A673 (cell line): Measurements from ENCODE around the gene VPS26C. TPM values are rescaled to one million over a fixed set of nuclear protein-coding genes. Genes with fewer than 3 reads are reported as not detected.
"Not testable (repeated sequence)": the region's sequence is repeated elsewhere in the genome, so short reads cannot be mapped to it uniquely, and the experiment has no call there.

Experiments used
- BruUV-seq: library from RNA; stranded (reverse); fragments of 400-500 nt; replicated peaks from 2 replicates; lab custom pipeline; 2021; lab: Mats Ljungman, UMichigan
- CTCF ChIA-PET: fragments of 300-600 bp; sonication (Branson Sonifier 250); formaldehyde crosslinking; loops from one replicate; lab custom pipeline; 2022; ENCODE audit warnings: antibody characterized with exemption; lab: Charles Lee
- POLR2A ChIA-PET: fragments of 300-600 bp; sonication (Branson Sonifier 250); formaldehyde crosslinking; loops from one replicate; lab custom pipeline; 2022; ENCODE audit warnings: antibody characterized with exemption; ENCODE audit not compliant: low non-redundant PET; lab: Charles Lee
- DNase-seq: peaks from one replicate; pipeline ENCODE4 v3.0.0-alpha.2; 2015; ENCODE audit warnings: low spot score
- H3K27ac ChIP-seq: fragments of 200-600 bp; sonication (generic); 2 replicates; pipeline ENCODE4 v1.5.1; 2016; ENCODE audit warnings: mixed run types, low read depth, mild to moderate bottlenecking, mixed read lengths, antibody characterized with exemption, low read length; ENCODE audit not compliant: poor library complexity, severe bottlenecking
- H3K27me3 ChIP-seq: fragments of 200-600 bp; sonication (generic); replicated peaks from 2 replicates; pipeline ENCODE4 v1.6.1; 2017; ENCODE audit warnings: mixed run types, low read depth, mild to moderate bottlenecking, mixed read lengths, antibody characterized with exemption, low read length; ENCODE audit not compliant: insufficient read depth, poor library complexity
- H3K36me3 ChIP-seq: fragments of 200-600 bp; sonication (generic); 2 replicates; pipeline ENCODE4 v1.6.1; 2016; ENCODE audit warnings: mixed run types, mild to moderate bottlenecking, mixed read lengths, antibody characterized with exemption, low read length; ENCODE audit not compliant: insufficient read depth, poor library complexity, severe bottlenecking
- H3K4me1 ChIP-seq: fragments of 200-600 bp; sonication (generic); 2 replicates; pipeline ENCODE4 v1.6.1; 2017; ENCODE audit warnings: mixed run types, mild to moderate bottlenecking, mixed read lengths, antibody characterized with exemption, low read length; ENCODE audit not compliant: insufficient read depth, poor library complexity, severe bottlenecking
- H3K4me3 ChIP-seq: fragments of 200-600 bp; sonication (generic); 2 replicates; pipeline ENCODE4 v1.5.1; 2016; ENCODE audit warnings: low read depth, mixed run types, mild to moderate bottlenecking, mixed read lengths, low read length; ENCODE audit not compliant: poor library complexity, severe bottlenecking
- H3K9me3 ChIP-seq: fragments of 200-600 bp; sonication (generic); 2 replicates; pipeline ENCODE4 v1.6.1; 2016; ENCODE audit warnings: mixed run types, low read depth, mild to moderate bottlenecking, mixed read lengths, antibody characterized with exemption, low read length; ENCODE audit not compliant: poor library complexity, severe bottlenecking
- EZH2 ChIP-seq: fragments of 200-600 bp; sonication (generic); IDR thresholded peaks from 2 replicates; pipeline ENCODE4 v1.6.1; 2017; ENCODE audit warnings: borderline replicate concordance, low read depth, mild to moderate bottlenecking, mixed read lengths, antibody characterized with exemption, low read length; ENCODE audit not compliant: poor library complexity, severe bottlenecking
- intact Hi-C: fragments of 100-400 bp; cut with micrococcal nuclease; formaldehyde crosslinking; loops from one replicate; pipeline ENCODE4 v1.10.0; 2022; ENCODE audit not compliant: unreplicated experiment
- total RNA-seq: library from RNA; stranded (reverse); gene quantifications from 2 replicates; pipeline ENCODE4 v1.2.3, GENCODE V29; 2021
- TF ChIP-seq, protein P1 (sequence below): fragments of 300-800, 200-600 bp; sonication (generic); conservative IDR thresholded peaks from 2 replicates; pipeline ENCODE4 v1.5.1; 2017; ENCODE audit warnings: low read depth, mild to moderate bottlenecking, antibody characterized with exemption, low read length, moderate library complexity, mixed read lengths

VPS26C gene
- total RNA-seq, 1 experiment from 2014 or later = 45.3 TPM

DNA sequence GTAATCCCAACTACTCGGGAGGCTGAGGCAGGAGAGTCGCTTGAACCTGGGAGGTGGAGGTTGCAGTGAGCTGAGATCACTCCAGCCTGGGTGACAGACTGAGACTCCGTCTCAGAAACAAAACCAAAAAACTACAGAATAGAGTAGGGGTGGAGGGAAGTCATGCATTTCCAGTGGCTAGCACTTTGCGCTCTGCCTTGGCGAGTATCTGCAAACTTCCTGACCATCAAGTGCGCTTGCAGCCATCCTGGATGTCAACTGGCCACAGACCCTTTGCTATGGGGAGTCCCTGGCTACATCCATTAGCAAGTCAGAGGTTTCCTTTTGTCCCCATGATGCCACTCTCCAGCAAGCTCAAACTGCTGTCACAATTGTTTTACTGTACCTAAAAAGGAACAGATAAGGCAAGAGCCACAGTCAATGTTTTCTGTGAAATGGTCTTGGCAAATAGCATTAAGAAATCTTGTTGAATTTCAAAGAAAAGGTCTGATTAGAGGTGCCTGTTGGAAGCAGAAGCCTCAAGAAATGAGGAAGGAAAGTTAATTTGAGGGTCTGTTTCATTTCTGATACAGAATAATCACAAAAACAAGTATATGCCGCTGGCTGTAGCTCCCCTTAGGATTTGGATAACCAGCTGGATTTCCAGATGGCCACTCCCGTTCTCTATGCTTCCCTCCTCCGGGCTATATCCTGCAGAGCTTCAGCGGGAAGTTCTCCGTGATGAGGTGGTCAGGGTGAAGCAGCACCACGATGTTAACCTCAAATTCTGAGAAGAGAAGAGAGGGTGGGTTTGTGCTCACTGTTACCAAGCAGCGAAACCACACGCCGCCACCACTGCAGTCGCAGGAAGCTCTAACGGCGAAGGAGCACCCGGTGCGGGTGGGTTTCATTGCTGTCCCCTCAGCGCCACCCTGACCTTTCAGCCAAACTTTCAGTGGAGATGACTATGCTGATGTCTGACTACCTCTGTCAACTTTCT is 42.0 kb downstream of the VPS26C start:
- peaks cover 2% of the 10 kb centered on the region for H3K4me1 ChIP-seq
- DNase-seq = no peak
- ChIA-PET POLR2A (no interaction called here), CTCF (no interaction called here)
- H3K27me3 ChIP-seq = no peaks in the 10 kb centered on the region
- no peaks in the 10 kb centered on the region for H3K9me3 ChIP-seq
- no peak for TF ChIP-seq EZH2
- TF ChIP-seq, protein P1, sequence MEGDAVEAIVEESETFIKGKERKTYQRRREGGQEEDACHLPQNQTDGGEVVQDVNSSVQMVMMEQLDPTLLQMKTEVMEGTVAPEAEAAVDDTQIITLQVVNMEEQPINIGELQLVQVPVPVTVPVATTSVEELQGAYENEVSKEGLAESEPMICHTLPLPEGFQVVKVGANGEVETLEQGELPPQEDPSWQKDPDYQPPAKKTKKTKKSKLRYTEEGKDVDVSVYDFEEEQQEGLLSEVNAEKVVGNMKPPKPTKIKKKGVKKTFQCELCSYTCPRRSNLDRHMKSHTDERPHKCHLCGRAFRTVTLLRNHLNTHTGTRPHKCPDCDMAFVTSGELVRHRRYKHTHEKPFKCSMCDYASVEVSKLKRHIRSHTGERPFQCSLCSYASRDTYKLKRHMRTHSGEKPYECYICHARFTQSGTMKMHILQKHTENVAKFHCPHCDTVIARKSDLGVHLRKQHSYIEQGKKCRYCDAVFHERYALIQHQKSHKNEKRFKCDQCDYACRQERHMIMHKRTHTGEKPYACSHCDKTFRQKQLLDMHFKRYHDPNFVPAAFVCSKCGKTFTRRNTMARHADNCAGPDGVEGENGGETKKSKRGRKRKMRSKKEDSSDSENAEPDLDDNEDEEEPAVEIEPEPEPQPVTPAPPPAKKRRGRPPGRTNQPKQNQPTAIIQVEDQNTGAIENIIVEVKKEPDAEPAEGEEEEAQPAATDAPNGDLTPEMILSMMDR = no peak
- H3K36me3 ChIP-seq = peaks cover 40% of the 10 kb centered on the region
- intact Hi-C loops = no loop called here
- H3K27ac ChIP-seq = no peak overlapping the region
- no peak overlapping the region for H3K4me3 ChIP-seq
- no TSS peak for BruUV-seq

DNA sequence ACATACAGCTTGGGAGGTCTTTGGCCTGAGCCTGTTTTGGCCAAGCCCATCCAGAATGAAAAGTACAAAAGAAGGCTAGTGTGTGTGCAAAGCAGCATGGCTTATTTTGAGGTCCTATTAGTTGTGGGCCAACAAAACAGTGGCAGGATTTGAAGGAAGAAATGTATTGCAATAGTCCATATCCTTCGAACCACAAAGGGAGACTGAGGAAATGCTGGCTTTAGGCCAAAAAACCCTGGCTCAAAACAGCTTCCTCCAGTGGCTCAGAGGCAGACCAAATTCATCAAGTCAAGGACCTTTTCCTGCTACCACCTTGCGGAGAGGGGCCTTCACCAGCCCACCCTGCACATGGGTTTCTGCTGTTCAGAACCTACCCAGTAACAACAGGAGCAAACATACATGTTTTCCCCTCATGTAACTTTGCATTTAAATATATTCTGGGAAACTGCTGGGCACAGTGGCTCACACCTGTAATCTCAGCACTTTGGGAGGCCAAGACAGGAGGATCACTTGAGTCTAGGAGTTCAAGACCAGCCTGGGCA is 43.3 kb downstream of the VPS26C start:
- H3K4me3 ChIP-seq = no peak overlapping the region
- POLR2A ChIA-PET = no interaction called here
- no peak for DNase-seq
- no peaks in the 10 kb centered on the region for H3K27me3 ChIP-seq
- BruUV-seq = TSS peak; percentile 17
- peaks cover 36% of the 10 kb centered on the region for H3K36me3 ChIP-seq
- H3K27ac ChIP-seq = no peak overlapping the region
- CTCF ChIA-PET = no interaction called here
- peaks cover 4% of the 10 kb centered on the region for H3K4me1 ChIP-seq
- no peaks in the 10 kb centered on the region for H3K9me3 ChIP-seq
- TF ChIP-seq EZH2 = no peak
- intact Hi-C loops = no loop called here

DNA sequence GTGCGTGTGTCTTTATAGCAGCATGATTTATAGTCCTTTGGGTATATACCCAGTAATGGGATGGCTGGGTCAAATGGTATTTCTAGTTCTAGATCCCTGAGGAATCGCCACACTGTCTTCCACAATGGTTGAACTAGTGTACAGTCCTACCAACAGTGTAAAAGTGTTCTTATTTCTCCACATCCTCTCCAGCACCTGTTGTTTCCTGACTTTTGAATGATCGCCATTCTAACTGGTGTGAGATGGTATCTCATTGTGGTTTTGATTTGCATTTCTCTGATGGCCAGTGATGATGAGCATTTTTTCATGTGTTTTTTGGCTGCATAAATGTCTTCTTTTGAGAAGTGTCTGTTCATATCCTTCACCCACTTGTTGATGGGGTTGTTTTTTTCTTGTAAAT is 44.9 kb downstream of the VPS26C start:
- POLR2A ChIA-PET, H3K4me3 ChIP-seq, H3K4me1 ChIP-seq, H3K9me3 ChIP-seq, H3K27ac ChIP-seq, intact Hi-C loops, H3K27me3 ChIP-seq, CTCF ChIA-PET, BruUV-seq, DNase-seq: not testable (repeated sequence)
- H3K36me3 ChIP-seq = peaks cover 29% of the 10 kb centered on the region

DNA sequence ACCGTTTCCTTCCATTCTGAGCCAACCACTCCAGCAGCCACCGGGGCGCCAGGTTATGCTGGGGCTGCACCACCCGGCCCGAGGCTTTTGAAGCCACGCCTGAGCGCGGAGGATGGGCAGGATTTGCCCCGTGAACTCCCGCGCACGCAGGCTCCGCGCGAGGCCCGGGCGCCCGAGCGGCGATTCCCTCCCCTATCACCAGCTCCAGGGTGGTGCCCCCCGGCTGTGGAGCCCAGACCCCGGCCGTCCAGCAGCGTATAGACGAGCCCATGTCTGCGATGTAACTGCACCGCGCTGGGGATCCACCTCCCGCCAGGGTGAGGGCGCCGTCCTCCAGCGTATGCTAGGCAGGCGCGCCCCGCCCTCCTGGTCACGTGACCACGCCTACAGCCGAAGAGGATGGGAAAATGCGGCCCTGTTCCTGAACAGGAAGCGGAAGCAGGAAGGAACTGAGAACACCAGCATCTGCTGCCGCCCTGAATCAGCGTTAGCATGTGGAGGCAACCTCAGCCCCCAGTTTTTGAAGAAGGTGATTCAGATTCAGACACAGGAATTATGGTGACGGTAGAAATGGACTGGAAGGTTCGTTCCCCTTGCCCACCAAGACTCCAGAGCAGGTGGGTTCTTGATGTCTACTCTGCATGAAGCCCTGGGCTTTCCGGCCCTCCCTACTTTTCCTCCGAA is 46.0 kb downstream of the VPS26C start:
- H3K36me3 ChIP-seq = peaks cover 18% of the 10 kb centered on the region
- peaks cover 4% of the 10 kb centered on the region for H3K4me1 ChIP-seq
- BruUV-seq = no TSS peak
- H3K9me3 ChIP-seq = no peaks in the 10 kb centered on the region
- intact Hi-C loops = no loop called here
- H3K4me3 ChIP-seq = peak overlapping the region; percentile 63
- peak overlapping the region; percentile 66 for H3K27ac ChIP-seq
- no peaks in the 10 kb centered on the region for H3K27me3 ChIP-seq
- peak; percentile 97 for DNase-seq
- ChIA-PET POLR2A (no interaction called here), CTCF (no interaction called here)
- no peak for TF ChIP-seq EZH2
- TF ChIP-seq, protein P1 = peak; percentile 48
